Thoracic aorta (tissue), 2 donors: Measurements from ENCODE around the gene ZNF555. TPM values are rescaled to one million over a fixed set of nuclear protein-coding genes. Genes with fewer than 3 reads are reported as not detected.

ENCODE experiments used
- ATAC-seq: fragments of 150-250 bp; one replicate; pipeline ENCODE4 v1.8.0; 2017; ENCODE audit warnings: low read depth; ENCODE audit not compliant: insufficient number of reproducible peaks, low FRiP score
- DNase-seq: peaks from one replicate; pipeline ENCODE4 v3.0.0-alpha.2; 2020; ENCODE audit warnings: low spot score
- H3K27ac ChIP-seq, 2 donors: fragments of 200-600 bp; sonication (generic); 1 replicate in 1 of 2; 2 replicates in 1 of 2; pipeline ENCODE4 v1.5.1; 2016; ENCODE audit warnings: mild to moderate bottlenecking in 2 of 2, moderate library complexity in 2 of 2
- H3K27me3 ChIP-seq: fragments of 200-600 bp; sonication (generic); replicated peaks from 2 replicates; pipeline ENCODE4 v1.6.0; 2016; ENCODE audit warnings: mild to moderate bottlenecking; ENCODE audit not compliant: insufficient read depth
- H3K36me3 ChIP-seq: fragments of 200-600 bp; sonication (generic); one replicate; pipeline ENCODE4 v1.5.1; 2016
- H3K4me1 ChIP-seq, 2 donors: fragments of 200-600 bp; sonication (generic); 1 replicate in 1 of 2; 2 replicates in 1 of 2; pipeline versions ENCODE4 v1.5.1 to v1.6.0; 2016; ENCODE audit warnings: low read depth in 2 of 2, mild to moderate bottlenecking in 1 of 2; ENCODE audit not compliant: control insufficient read depth in 1 of 2
- H3K4me3 ChIP-seq: fragments of 200-600 bp; sonication (generic); 2 replicates; pipeline ENCODE4 v1.5.1; 2016; ENCODE audit warnings: mild to moderate bottlenecking
- H3K9me3 ChIP-seq: fragments of 200-600 bp; sonication (generic); 2 replicates; pipeline ENCODE4 v1.5.1; 2016
- total RNA-seq, 2 donors: library from RNA; depleted of rRNA; stranded (reverse); fragments of >200 nt; gene quantifications; one replicate each; pipeline versions ENCODE4 v1.1.0 to v1.2.3, GENCODE V29; 2016
- TF ChIP-seq, protein P1 (sequence below): fragments of 200-600 bp; sonication (generic); IDR thresholded peaks from one replicate; pipeline ENCODE4 v1.5.1; 2019; ENCODE audit warnings: antibody characterized with exemption

ZNF555 gene
- total RNA-seq, 2 donors from 2014 or later, result 5.4 to 12.5 TPM

DNA sequence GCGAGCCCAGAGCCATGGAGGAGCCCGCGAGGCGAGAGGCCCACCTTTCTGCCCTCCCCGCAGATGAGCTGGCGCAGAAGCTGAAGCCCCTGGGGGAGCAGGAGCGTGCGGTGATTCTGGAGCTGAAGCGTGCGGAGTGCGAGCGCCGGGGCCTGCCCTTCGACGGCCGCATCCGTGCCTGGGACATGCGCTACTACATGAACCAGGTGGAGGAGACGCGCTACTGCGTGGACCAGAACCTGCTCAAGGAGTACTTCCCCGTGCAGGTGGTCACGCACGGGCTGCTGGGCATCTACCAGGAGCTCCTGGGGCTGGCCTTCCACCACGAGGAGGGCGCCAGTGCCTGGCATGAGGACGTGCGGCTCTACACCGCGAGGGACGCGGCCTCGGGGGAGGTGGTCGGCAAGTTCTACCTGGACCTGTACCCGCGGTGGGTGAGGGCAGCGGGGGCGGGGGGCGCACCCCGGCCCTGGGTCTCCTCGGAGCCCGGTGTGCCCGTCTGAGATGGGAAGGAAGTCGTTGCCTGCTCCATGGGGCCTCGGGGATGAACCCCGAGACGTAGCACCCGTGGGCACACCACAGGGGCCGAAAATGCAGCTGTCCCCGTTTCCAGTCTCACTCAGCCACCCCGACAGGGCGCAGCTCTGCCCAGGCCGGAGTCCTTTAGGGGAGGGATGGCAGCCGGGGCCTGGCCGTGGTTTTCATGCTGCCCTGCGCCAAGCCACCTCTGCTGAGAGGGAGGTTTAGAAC, 33.7 kb upstream of the ZNF555 start:
- DNase-seq (no peak), ATAC-seq (no peak)
- H3K27me3 ChIP-seq, result no peaks in the 10 kb centered on the region
- no peaks in the 10 kb centered on the region for H3K9me3 ChIP-seq
- no peaks in the 10 kb centered on the region for H3K4me1 ChIP-seq
- no peak overlapping the region for H3K4me3 ChIP-seq
- H3K27ac ChIP-seq, result no peak overlapping the region
- TF ChIP-seq, protein P1, sequence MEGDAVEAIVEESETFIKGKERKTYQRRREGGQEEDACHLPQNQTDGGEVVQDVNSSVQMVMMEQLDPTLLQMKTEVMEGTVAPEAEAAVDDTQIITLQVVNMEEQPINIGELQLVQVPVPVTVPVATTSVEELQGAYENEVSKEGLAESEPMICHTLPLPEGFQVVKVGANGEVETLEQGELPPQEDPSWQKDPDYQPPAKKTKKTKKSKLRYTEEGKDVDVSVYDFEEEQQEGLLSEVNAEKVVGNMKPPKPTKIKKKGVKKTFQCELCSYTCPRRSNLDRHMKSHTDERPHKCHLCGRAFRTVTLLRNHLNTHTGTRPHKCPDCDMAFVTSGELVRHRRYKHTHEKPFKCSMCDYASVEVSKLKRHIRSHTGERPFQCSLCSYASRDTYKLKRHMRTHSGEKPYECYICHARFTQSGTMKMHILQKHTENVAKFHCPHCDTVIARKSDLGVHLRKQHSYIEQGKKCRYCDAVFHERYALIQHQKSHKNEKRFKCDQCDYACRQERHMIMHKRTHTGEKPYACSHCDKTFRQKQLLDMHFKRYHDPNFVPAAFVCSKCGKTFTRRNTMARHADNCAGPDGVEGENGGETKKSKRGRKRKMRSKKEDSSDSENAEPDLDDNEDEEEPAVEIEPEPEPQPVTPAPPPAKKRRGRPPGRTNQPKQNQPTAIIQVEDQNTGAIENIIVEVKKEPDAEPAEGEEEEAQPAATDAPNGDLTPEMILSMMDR, result no peak
- H3K36me3 ChIP-seq, result peaks cover 26% of the 10 kb centered on the region

DNA sequence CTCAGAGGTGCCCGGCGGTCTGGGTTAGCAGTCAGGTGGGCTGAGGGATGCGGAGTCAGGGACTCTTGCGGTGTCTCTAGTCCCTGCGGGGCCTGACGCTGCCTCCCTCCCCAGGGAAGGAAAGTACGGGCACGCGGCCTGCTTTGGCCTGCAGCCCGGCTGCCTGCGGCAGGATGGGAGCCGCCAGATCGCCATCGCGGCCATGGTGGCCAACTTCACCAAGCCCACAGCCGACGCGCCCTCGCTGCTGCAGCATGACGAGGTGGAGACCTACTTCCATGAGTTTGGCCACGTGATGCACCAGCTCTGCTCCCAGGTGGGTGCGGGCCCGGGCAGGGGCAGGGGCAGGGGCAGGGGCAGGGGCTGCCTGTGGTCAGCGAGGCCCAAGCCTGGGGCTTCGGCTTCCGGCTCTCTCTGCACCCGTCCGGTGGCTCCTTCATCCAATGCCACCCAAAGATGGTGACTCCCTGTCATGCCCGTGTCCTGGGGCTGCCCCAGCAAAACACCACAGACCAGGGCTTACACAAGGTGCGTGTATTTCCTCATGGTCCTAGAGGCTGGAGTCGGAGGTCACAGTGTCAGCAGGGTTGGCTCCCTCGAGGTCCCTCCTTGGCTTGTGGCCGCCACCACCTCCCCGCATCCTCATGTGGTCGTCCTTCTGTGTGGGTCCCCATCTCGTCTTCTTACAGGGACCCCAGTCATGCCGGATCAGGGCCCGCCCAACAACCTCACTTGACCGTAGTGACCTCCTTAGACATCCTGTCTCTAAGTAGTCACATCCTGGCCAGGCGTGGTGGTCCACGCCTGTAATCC, 32.9 kb upstream of the ZNF555 start:
- DNase-seq (no peak), ATAC-seq (no peak)
- Histone ChIP-seq H3K27me3 (no peaks in the 10 kb centered on the region), H3K4me3 (no peak overlapping the region), H3K27ac (no peak overlapping the region), H3K36me3 (peaks cover 20% of the 10 kb centered on the region), H3K4me1 (no peaks in the 10 kb centered on the region), H3K9me3 (no peaks in the 10 kb centered on the region)
- TF ChIP-seq, protein P1, result no peak

DNA sequence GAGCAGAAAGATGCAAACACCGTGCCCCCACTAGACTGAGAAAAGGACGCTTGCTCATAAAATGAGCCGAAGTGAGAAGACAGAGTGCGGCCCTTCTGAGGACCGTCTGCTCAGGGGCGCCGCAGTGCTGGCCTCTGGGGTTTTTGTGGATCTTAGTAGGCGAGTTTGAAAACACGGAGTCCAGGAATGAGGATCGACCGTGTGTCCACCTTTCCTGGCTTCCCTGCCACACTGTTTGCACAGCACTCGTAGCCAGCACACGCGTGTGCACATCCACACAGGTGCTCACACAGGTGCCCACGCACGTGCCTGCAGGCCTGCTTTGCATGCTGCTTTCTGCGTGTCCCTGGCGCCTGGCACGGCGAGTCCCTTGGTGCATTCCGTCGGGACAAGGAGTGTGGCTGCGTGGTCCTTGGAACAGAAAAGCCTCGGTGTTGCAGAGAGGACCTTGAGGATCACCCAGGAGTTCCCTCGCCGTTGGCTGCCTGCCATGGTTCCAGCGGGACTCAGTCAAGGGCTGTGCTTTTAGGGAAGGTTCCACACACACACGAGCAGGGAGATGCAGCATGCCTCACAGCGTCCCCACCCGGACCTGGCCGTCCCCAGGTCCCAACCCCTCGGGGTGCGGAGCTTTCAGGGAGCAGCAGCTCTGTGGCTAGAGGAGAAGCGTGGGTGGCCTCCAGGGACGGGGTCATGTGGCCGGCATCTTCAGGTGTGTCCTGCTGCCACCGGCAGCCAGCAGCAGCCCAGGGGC, 31.7 kb upstream of the ZNF555 start:
- Histone ChIP-seq H3K4me3 (no peak overlapping the region), H3K36me3 (peaks cover 20% of the 10 kb centered on the region), H3K27me3 (no peaks in the 10 kb centered on the region), H3K4me1 (no peaks in the 10 kb centered on the region), H3K27ac (no peak overlapping the region), H3K9me3 (no peaks in the 10 kb centered on the region)
- ATAC-seq (no peak), DNase-seq (no peak)
- TF ChIP-seq, protein P1, result no peak

DNA sequence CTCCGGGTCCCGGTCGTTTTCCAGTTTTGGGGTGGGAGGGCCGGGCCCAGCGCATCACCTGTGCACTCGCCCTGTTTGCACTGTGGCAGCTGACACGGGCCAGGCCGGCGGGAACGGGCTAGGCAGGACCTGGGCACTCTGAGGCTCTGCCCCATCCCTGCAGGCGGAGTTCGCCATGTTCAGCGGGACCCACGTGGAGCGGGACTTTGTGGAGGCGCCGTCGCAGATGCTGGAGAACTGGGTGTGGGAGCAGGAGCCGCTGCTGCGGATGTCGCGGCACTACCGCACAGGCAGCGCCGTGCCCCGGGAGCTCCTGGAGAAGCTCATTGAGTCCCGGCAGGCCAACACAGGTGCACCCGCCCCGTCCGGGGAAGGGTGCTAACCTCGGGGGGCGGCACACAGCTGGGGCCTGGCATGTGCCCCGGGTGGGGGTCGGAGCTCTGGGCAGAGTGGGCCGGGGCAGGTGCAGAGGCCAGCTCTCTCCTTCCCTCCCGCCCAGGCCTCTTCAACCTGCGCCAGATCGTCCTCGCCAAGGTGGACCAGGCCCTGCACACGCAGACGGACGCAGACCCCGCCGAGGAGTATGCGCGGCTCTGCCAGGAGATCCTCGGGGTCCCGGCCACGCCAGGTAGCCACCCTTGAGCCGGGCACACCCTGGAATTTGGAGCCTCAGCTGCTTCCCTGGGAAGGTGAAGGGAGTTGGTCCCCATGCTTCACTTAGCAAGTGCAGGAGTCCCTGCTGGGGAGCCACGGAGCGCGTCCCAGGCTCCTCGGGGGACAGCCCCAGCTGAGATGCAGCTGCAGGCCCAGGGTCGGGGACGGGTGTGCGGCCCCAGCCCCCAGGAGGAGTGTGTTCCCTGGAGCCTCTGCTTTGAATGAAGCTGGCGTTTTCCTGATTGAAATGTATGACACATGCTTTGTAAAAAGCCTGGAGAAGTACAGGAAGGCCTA, 30.9 kb upstream of the ZNF555 start:
- DNase-seq, result no peak
- H3K27ac ChIP-seq, result no peak overlapping the region
- H3K9me3 ChIP-seq, result no peaks in the 10 kb centered on the region
- TF ChIP-seq, protein P1, result no peak
- H3K36me3 ChIP-seq, result peaks cover 15% of the 10 kb centered on the region
- H3K4me1 ChIP-seq, result no peaks in the 10 kb centered on the region
- no peaks in the 10 kb centered on the region for H3K27me3 ChIP-seq
- H3K4me3 ChIP-seq, result no peak overlapping the region
- ATAC-seq, result no peak
